ENCODE results near the gene FAM193B. TPM values are rescaled to one million over a fixed set of nuclear protein-coding genes. Genes with fewer than 3 reads are reported as not detected.
A peak's percentile ranks its signal among the peaks of the same experiment; 100 is the strongest.

Gene FAM193B
- total and polyA plus RNA-seq, 2 of the 13 experiments (the other 11 are each of a cell fraction or from before 2014, with no cell fraction given), result 21.2 to 40.9 TPM

DNA sequence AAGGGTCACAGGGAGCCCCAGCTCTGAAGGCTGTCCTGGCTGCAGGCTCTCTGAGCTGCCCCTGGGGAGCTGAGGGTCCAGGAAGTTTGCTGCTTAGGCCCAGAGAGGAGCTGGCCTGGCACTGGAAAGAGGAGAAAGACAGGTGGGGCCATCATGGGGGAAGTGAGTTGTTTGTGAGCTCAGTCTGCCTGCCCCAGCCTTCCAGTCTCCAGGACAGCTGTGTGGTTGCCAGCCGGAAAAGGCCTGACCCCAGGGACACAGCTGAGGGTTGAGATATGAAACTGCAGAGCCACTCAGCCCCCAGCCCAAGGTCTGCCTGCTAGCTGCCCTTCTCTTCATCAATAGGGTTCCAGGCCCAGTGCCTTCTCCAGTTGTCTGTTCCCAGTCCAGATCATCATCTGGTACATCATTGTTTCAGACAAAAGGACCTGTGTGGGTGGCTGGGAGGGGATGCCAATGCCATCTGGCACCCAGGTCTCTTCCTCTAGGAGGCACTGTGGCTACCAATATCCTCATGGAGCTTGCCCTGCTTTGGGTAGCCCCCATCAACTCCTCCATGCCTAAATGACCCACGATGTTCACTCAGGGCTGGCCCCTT, 33.3 kb downstream of the FAM193B start:
- H3K9me3 ChIP-seq (ENCODE audit: low read length), result no peaks in the 10 kb centered on the region
- intact Hi-C loops (cut with micrococcal nuclease; ENCODE audit: unreplicated experiment), result no loop called here
- DNase-seq (ENCODE audit: low spot score) (no peak), ATAC-seq (no peak), FAIRE-seq (no peak)
- H3K79me2 ChIP-seq (ENCODE audit: insufficient read depth, low read length), result peaks cover 5% of the 10 kb centered on the region
- no peaks in the 10 kb centered on the region for H4K20me1 ChIP-seq (ENCODE audit: insufficient read depth, low read length)
- ChIA-PET POLR2A (interaction anchor here (1.5 kb wide), 1 partner anchor 24 kb away, joined by 3 read pairs; the partner anchor contains the start of gene PDLIM7), CTCF (ENCODE audit: low intra/inter-chr PET ratio, low total read pairs) (no interaction called here)
- TF ChIP-seq ZNF138 (CRISPR knock-in tag; IDR thresholded peaks at IDR 0.05; ENCODE audit: low read depth), result no peak
- TF ChIP-seq, protein P1, sequence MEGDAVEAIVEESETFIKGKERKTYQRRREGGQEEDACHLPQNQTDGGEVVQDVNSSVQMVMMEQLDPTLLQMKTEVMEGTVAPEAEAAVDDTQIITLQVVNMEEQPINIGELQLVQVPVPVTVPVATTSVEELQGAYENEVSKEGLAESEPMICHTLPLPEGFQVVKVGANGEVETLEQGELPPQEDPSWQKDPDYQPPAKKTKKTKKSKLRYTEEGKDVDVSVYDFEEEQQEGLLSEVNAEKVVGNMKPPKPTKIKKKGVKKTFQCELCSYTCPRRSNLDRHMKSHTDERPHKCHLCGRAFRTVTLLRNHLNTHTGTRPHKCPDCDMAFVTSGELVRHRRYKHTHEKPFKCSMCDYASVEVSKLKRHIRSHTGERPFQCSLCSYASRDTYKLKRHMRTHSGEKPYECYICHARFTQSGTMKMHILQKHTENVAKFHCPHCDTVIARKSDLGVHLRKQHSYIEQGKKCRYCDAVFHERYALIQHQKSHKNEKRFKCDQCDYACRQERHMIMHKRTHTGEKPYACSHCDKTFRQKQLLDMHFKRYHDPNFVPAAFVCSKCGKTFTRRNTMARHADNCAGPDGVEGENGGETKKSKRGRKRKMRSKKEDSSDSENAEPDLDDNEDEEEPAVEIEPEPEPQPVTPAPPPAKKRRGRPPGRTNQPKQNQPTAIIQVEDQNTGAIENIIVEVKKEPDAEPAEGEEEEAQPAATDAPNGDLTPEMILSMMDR (CRISPR knock-in tag; IDR thresholded peaks at IDR 0.05), result 0 out of 2 replicates have a peak, but pooled peaks have one; percentile 18
- in situ Hi-C loops (cut with HindIII; ENCODE audit: extremely low pct_ligation_motif_present, low pct_unique_long_range_greater_than_20kb), result no loop called here
- no peak overlapping the region for H2AFZ ChIP-seq (ENCODE audit: low read length)
- no peak overlapping the region for H3K27ac ChIP-seq (ENCODE audit: extremely low read length, insufficient read depth, low read length)
- BruUV-seq (replicated peaks), result no TSS peak
- H3K27me3 ChIP-seq (ENCODE audit: control insufficient read depth in 1 of 2, insufficient read depth in 2 of 2, low read length in 2 of 2), result no peaks in the 10 kb centered on the region; a peak in 1 of 5 replicates
- 90% methylated on average over 2 of the region's 2 CpGs for WGBS (ENCODE audit: low lambda C conversion rate)
- no peak overlapping the region for H3K9ac ChIP-seq (ENCODE audit: insufficient read depth, low read depth, low read length)
- H3K4me2 ChIP-seq (ENCODE audit: low read depth, low read length), result no peak overlapping the region
- peaks cover 21 to 55% of the 10 kb centered on the region in 2 experiments for H3K36me3 ChIP-seq (replicated peaks in 1 of 2; ENCODE audit: control insufficient read depth in 1 of 2, insufficient read depth in 2 of 2, low read length in 2 of 2)
- H3K4me3 ChIP-seq (replicated peaks in 1 of 3; ENCODE audit: insufficient read depth in 1 of 3, low read depth in 2 of 3, low read length in 3 of 3), result no peak overlapping the region
- peaks cover 9% of the 10 kb centered on the region for H3K4me1 ChIP-seq (ENCODE audit: insufficient read depth, low read length)

DNA sequence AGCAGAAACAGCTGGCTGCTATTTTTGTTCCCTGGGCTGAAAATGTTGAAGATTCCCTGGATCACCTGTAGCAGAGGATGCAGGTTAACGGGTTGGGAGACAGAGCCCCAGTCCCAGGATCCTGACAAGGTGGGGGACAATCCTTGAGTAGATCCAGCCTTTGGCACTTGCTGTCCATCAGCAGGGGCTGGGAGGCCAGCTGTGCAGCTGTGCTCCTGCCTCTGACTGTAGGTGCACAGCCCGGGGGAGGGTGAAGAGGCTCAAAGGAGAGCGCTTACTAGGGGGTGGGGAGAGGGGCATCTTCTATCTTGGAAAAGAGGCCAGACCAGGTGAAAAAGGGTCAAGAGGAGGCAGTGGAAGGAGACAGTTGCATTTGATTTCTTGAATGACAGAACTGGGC, 34.1 kb downstream of the FAM193B start:
- no peak overlapping the region for H3K27ac ChIP-seq (ENCODE audit: extremely low read length, insufficient read depth, low read length)
- H3K36me3 ChIP-seq (replicated peaks in 1 of 2; ENCODE audit: control insufficient read depth in 1 of 2, insufficient read depth in 2 of 2, low read length in 2 of 2), result peaks cover 20 to 53% of the 10 kb centered on the region in 2 experiments
- no peak overlapping the region for H3K9ac ChIP-seq (ENCODE audit: insufficient read depth, low read depth, low read length)
- no peak for TF ChIP-seq ZNF703 (CRISPR knock-in tag; IDR thresholded peaks at IDR 0.05; ENCODE audit: borderline replicate concordance)
- TF ChIP-seq, protein P2, sequence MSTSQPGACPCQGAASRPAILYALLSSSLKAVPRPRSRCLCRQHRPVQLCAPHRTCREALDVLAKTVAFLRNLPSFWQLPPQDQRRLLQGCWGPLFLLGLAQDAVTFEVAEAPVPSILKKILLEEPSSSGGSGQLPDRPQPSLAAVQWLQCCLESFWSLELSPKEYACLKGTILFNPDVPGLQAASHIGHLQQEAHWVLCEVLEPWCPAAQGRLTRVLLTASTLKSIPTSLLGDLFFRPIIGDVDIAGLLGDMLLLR (CRISPR knock-in tag; IDR thresholded peaks at IDR 0.05), result no peak
- TF ChIP-seq ZNF317 (CRISPR knock-in tag; IDR thresholded peaks at IDR 0.05), result no peak
- TF ChIP-seq ZNF407 (CRISPR knock-in tag; IDR thresholded peaks at IDR 0.05; ENCODE audit: not compliant biosample characterization), result no peak

More for the DNA sequence above, 34.1 kb downstream of the FAM193B start:
- H2AFZ ChIP-seq (ENCODE audit: low read length), result no peak overlapping the region
- ChIA-PET POLR2A (interaction anchor here (1.5 kb wide), 1 partner anchor 23 kb away, joined by 3 read pairs; the partner anchor contains the start of gene PDLIM7), CTCF (ENCODE audit: low intra/inter-chr PET ratio, low total read pairs) (no interaction called here)
- no peak overlapping the region for H3K4me3 ChIP-seq (replicated peaks in 1 of 3; ENCODE audit: insufficient read depth in 1 of 3, low read depth in 2 of 3, low read length in 3 of 3)
- ATAC-seq, result no peak
- no peaks in the 10 kb centered on the region for H3K9me3 ChIP-seq (ENCODE audit: low read length)
- H4K20me1 ChIP-seq (ENCODE audit: insufficient read depth, low read length), result no peaks in the 10 kb centered on the region; the same call in 1 of the 2 replicates
- no TSS peak for BruUV-seq (replicated peaks)
- H3K4me2 ChIP-seq (ENCODE audit: low read depth, low read length), result no peak overlapping the region
- in situ Hi-C loops (cut with HindIII; ENCODE audit: extremely low pct_ligation_motif_present, low pct_unique_long_range_greater_than_20kb) (no loop called here), intact Hi-C loops (cut with micrococcal nuclease; ENCODE audit: unreplicated experiment) (no loop called here)
- H3K27me3 ChIP-seq (ENCODE audit: control insufficient read depth in 1 of 2, insufficient read depth in 2 of 2, low read length in 2 of 2), result no peaks in the 10 kb centered on the region; a peak in 1 of 5 replicates
- WGBS (ENCODE audit: low lambda C conversion rate), result 97% methylated on average over 3 of the region's 3 CpGs
- DNase-seq (ENCODE audit: low spot score), result no peak
- peaks cover 16% of the 10 kb centered on the region for H3K4me1 ChIP-seq (ENCODE audit: insufficient read depth, low read length)
- FAIRE-seq, result no peak
- H3K79me2 ChIP-seq (ENCODE audit: insufficient read depth, low read length), result peaks cover 12% of the 10 kb centered on the region
